Activated B cell treated with CpG ODN at 0.5 μM for 24 hours (primary cell): Measurements from ENCODE around the gene IL17RA. TPM values are rescaled to one million over a fixed set of nuclear protein-coding genes. Genes with fewer than 3 reads are reported as not detected.

ENCODE experiments used
- ATAC-seq: fragments of 200-7000 bp; cut with Tn5 transposase; one replicate; pipeline ENCODE4 v1.10.0; 2021; ENCODE audit warnings: low read depth, mild to moderate bottlenecking, moderate library complexity
- CTCF ChIA-PET: fragments of 350-600 bp; sonication (Branson Sonifier 250); formaldehyde crosslinking; loops from one replicate; lab custom pipeline; 2021; ENCODE audit warnings: antibody characterized with exemption; lab: Charles Lee
- POLR2A ChIA-PET: fragments of 350-600 bp; sonication (Branson Sonifier 250); formaldehyde crosslinking; loops from one replicate; lab custom pipeline; 2021; ENCODE audit warnings: antibody characterized with exemption; lab: Charles Lee
- DNase-seq: peaks from one replicate; pipeline ENCODE4 v3.0.0; 2022
- H3K27ac Mint-ChIP-seq: one replicate; pipeline ENCODE4 v1.8.0; 2020; ENCODE audit warnings: mixed read lengths
- H3K27me3 Mint-ChIP-seq: one replicate; pipeline ENCODE4 v1.8.0; 2021; ENCODE audit warnings: mixed read lengths
- H3K36me3 Mint-ChIP-seq: one replicate; pipeline ENCODE4 v1.8.0; 2021; ENCODE audit warnings: low read depth, mixed read lengths
- H3K4me1 Mint-ChIP-seq: one replicate; pipeline ENCODE4 v1.8.0; 2021; ENCODE audit warnings: mixed read lengths
- H3K4me3 Mint-ChIP-seq: one replicate; pipeline ENCODE4 v1.8.0; 2020; ENCODE audit warnings: mild to moderate bottlenecking, mixed read lengths
- H3K9me3 Mint-ChIP-seq: one replicate; pipeline ENCODE4 v1.8.0; 2020; ENCODE audit warnings: mixed read lengths
- intact Hi-C: fragments of 100-400 bp; cut with micrococcal nuclease; formaldehyde crosslinking; loops from one replicate; pipeline ENCODE4 v1.15.1; 2024
- total RNA-seq: library from RNA; stranded (reverse); gene quantifications from 2 replicates; pipeline ENCODE4 v1.2.3, GENCODE V29; 2022
- TF ChIP-seq, protein P1 (sequence below): fragments of 200-600 bp; IDR thresholded peaks from one replicate; pipeline ENCODE4 v1.8.0; 2022; ENCODE audit warnings: antibody characterized with exemption, mild to moderate bottlenecking

Gene IL17RA
- total RNA-seq, 1 donor from 2014 or later, result 18.1 TPM

DNA sequence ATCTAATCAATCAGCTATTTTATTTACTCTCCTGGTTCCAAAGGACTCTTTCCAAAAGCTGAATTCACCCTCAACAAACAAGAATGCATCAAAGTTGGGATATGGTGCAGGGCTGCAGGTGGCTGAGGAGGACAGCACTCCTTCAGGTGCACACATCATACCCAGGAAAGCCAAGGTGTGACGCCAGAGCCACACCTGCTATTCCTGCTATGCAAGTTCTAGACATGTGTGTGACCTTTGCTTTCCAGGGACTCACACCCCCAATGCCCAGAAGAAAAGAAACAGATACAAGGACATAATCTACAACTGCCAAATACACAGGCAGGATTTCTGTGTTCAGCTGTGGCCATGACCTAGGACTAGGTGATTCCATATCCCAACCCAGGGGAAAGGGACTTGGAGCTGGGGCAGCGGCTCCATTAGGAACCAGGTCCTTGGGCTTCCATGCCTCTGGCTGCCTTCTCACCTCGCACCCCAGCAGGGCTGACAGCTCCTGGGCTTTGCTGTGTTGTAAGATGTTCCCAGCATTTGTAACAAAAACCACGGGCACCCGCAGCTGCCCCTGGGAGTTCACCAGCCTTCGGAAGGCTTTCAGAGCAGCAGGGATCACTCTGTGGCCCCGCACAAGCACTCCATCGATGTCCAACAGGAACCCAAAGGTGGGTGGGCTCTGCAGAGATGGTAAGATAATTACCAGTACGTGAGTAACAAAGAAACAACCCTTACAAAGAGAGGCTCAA lies 64.4 kb downstream of the IL17RA start:
- DNase-seq (no peak), ATAC-seq (no peak)
- ChIA-PET POLR2A (no interaction called here), CTCF (no interaction called here)
- Mint-ChIP-seq H3K9me3 (no peaks in the 10 kb centered on the region), H3K27ac (no peak overlapping the region), H3K4me3 (no peak overlapping the region), H3K4me1 (peaks cover 5% of the 10 kb centered on the region), H3K27me3 (no peaks in the 10 kb centered on the region), H3K36me3 (peaks cover 36% of the 10 kb centered on the region)
- intact Hi-C loops, result no loop called here
- TF ChIP-seq, protein P1, sequence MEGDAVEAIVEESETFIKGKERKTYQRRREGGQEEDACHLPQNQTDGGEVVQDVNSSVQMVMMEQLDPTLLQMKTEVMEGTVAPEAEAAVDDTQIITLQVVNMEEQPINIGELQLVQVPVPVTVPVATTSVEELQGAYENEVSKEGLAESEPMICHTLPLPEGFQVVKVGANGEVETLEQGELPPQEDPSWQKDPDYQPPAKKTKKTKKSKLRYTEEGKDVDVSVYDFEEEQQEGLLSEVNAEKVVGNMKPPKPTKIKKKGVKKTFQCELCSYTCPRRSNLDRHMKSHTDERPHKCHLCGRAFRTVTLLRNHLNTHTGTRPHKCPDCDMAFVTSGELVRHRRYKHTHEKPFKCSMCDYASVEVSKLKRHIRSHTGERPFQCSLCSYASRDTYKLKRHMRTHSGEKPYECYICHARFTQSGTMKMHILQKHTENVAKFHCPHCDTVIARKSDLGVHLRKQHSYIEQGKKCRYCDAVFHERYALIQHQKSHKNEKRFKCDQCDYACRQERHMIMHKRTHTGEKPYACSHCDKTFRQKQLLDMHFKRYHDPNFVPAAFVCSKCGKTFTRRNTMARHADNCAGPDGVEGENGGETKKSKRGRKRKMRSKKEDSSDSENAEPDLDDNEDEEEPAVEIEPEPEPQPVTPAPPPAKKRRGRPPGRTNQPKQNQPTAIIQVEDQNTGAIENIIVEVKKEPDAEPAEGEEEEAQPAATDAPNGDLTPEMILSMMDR, result no peak

DNA sequence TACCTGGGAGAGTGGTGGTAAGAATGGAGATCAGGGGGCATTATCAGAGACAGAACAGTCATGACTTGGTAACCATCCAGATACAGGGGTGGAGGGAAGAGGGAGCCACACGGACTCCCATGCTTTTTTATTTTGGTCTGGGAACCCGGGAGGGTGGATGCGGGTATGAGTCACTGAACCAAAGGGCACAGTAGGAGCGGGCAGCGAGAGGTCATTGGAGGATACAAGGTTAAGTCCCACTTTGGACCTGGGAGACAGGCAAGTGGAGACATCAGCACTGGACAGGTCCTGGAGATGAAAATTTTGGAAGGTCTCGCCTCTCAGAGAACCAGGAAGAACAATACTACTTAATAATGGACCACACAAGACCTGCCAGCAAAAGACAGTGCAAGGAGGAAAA lies 67.5 kb downstream of the IL17RA start:
- ChIA-PET POLR2A (no interaction called here), CTCF (no interaction called here)
- Mint-ChIP-seq H3K27ac (no peak overlapping the region), H3K9me3 (no peaks in the 10 kb centered on the region), H3K36me3 (peaks cover 25% of the 10 kb centered on the region), H3K4me1 (peaks cover 14% of the 10 kb centered on the region), H3K27me3 (no peaks in the 10 kb centered on the region), H3K4me3 (no peak overlapping the region)
- TF ChIP-seq, protein P1, result no peak
- no peak for DNase-seq
- intact Hi-C loops, result no loop called here
- ATAC-seq, result no peak

DNA sequence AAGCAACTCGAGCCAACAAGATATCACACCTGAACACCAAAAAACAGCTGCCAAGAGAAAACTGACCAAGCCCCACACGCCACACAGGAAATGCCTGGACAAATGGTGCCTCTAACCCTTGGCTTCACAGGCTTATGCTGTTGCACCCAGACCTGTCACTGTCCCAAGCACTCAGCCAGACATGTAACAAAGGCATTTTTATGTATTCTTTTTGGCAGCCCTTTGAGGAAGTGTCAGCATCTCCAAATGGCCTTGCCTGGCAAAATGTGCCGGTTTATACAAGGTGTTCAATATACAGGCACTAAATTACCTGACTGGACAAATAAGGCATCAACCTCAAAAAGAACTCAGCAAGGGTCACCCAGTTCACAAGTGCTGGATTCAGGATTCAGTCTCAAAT lies 68.2 kb downstream of the IL17RA start:
- no peaks in the 10 kb centered on the region for H3K9me3 Mint-ChIP-seq
- no peak overlapping the region for H3K27ac Mint-ChIP-seq
- ATAC-seq (no peak), DNase-seq (no peak)
- peaks cover 20% of the 10 kb centered on the region for H3K4me1 Mint-ChIP-seq
- no peak overlapping the region for H3K4me3 Mint-ChIP-seq
- ChIA-PET CTCF (no interaction called here), POLR2A (no interaction called here)
- H3K27me3 Mint-ChIP-seq, result no peaks in the 10 kb centered on the region
- intact Hi-C loops, result no loop called here
- TF ChIP-seq, protein P1, result no peak
- H3K36me3 Mint-ChIP-seq, result peaks cover 20% of the 10 kb centered on the region

DNA sequence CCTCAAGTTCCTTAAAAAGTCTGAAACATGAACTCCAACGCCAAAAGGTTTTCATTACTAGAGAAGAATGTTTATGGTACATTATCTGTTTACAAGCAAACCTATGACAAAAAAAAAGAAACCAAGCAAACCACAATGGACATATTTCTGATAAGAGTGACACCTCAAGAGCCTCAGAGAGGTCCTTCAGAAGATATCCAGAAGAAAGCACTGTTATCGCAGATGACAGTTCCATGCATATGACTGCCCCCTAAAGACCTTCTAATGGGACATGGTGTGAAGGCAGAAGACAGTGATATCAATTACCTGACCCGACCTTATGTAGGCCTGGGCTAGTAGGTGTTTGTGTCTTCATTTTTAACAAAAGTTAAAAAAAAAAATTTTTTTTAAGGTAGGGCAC lies 71.1 kb downstream of the IL17RA start:
- ChIA-PET CTCF (interaction anchor here (0.7 kb wide), 1 partner anchor 17 kb away, joined by 3 read pairs; no protein-coding TSS in a partner anchor), POLR2A (no interaction called here)
- no peak for ATAC-seq
- Mint-ChIP-seq H3K27ac (no peak overlapping the region), H3K4me3 (no peak overlapping the region), H3K9me3 (no peaks in the 10 kb centered on the region), H3K36me3 (peaks cover 10% of the 10 kb centered on the region), H3K27me3 (no peaks in the 10 kb centered on the region), H3K4me1 (peaks cover 32% of the 10 kb centered on the region)
- intact Hi-C loops, result loop anchor here (5.0 kb wide), 3 partner anchors 346 to 481 kb away; partner anchors contain the start of gene BCL2L13
- DNase-seq, result no peak
- TF ChIP-seq, protein P1, result no peak

DNA sequence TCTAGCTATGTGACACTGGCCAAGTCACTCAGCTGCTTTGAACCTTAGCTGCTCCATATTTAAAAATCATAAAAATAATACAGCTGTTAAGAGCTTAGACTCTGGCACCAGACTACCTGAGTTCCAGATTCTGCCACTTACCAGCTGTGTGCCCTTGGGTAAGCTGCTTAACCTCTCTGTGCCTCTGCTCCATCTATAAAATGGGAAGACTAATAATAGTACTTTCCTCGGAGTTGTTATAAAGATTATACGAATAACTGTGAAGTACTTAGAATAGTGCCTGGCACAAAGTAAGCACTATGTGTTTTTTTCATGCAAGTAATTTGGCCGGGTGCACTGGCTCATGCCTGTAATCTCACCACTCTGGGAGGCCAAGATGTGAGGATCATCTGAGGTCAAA lies 72.9 kb downstream of the IL17RA start:
- H3K27ac Mint-ChIP-seq, result no peak overlapping the region
- H3K4me1 Mint-ChIP-seq, result peaks cover 29% of the 10 kb centered on the region
- H3K4me3 Mint-ChIP-seq, result peak overlapping the region; percentile 83
- peaks cover 4% of the 10 kb centered on the region for H3K36me3 Mint-ChIP-seq
- DNase-seq, result no peak
- intact Hi-C loops, result loop anchor here (2.0 to 5.0 kb wide), 5 partner anchors 61 to 480 kb away; partner anchors contain the start of genes ADA2 and BCL2L13
- no peak for ATAC-seq
- H3K9me3 Mint-ChIP-seq, result no peaks in the 10 kb centered on the region
- TF ChIP-seq, protein P1, result no peak
- ChIA-PET CTCF (interaction anchor here (1.8 kb wide), 1 partner anchor 14 kb away, joined by 11 read pairs; no protein-coding TSS in a partner anchor), POLR2A (interaction anchor here (0.7 to 3.0 kb wide), 3 partner anchors 14 to 169 kb away, joined by 3 to 18 read pairs (median 4); no protein-coding TSS in a partner anchor)
- H3K27me3 Mint-ChIP-seq, result no peaks in the 10 kb centered on the region
